ENCODE data around the gene TEPSIN. TPM values are rescaled to one million over a fixed set of nuclear protein-coding genes. Genes with fewer than 3 reads are reported as not detected.

TEPSIN gene
- total and polyA plus RNA-seq, 4 donors: 3.2 to 22.9 (median 10.7) TPM

GRCh38 chr17:81263371-81264181 is 24.7 kb upstream of the TEPSIN start:
- WGBS: 95% methylated on average over 40 of the region's 40 CpGs
- Histone ChIP-seq H3K9ac (ENCODE audit: low read depth in 1 of 2, low read length in 2 of 2) (no peak overlapping the region), H3K4me1 (ENCODE audit: control insufficient read depth in 4 of 4, insufficient read depth in 4 of 4, low read length in 3 of 4) (no peaks in the 10 kb centered on the region), H3K36me3 (ENCODE audit: control insufficient read depth in 4 of 4, insufficient read depth in 3 of 4, low read depth in 1 of 4, low read length in 3 of 4) (peaks cover 23 to 80% (median 34%) of the 10 kb centered on the region in 4 donors), H3K9me3 (ENCODE audit: control insufficient read depth in 4 of 4, low read length in 3 of 4) (no peaks in the 10 kb centered on the region), H3K4me3 (ENCODE audit: low read depth in 1 of 3, low read length in 3 of 3) (no peak overlapping the region), H3K27ac (ENCODE audit: low read depth in 1 of 2, low read length in 2 of 2) (no peak overlapping the region), H3K27me3 (ENCODE audit: control insufficient read depth in 4 of 4, insufficient read depth in 4 of 4, low read length in 3 of 4) (no peaks in the 10 kb centered on the region)
- no peak for DNase-seq (ENCODE audit: low spot score)
- TF ChIP-seq FOXA1 (IDR thresholded peaks at IDR 0.05) (no peak), RAD21 (IDR thresholded peaks at IDR 0.05) (no peak), YY1 (IDR thresholded peaks at IDR 0.05) (no peak)

- H3K36me3 ChIP-seq (ENCODE audit: control insufficient read depth in 4 of 4, insufficient read depth in 3 of 4, low read depth in 1 of 4, low read length in 3 of 4): peaks cover 13 to 83% (median 35%) of the 10 kb centered on the region in 4 donors
- no peak for DNase-seq (ENCODE audit: low spot score)
- no peak overlapping the region for H3K9ac ChIP-seq (ENCODE audit: low read depth in 1 of 2, low read length in 2 of 2)
- WGBS: 96% methylated on average over 36 of the region's 36 CpGs
- no peaks in the 10 kb centered on the region for H3K4me1 ChIP-seq (ENCODE audit: control insufficient read depth in 4 of 4, insufficient read depth in 4 of 4, low read length in 3 of 4)
- H3K4me3 ChIP-seq (ENCODE audit: low read depth in 1 of 3, low read length in 3 of 3): no peak overlapping the region
- H3K9me3 ChIP-seq (ENCODE audit: control insufficient read depth in 4 of 4, low read length in 3 of 4): no peaks in the 10 kb centered on the region
- no peak for TF ChIP-seq RXRA (IDR thresholded peaks at IDR 0.05)
- no peak for TF ChIP-seq FOXA2 (IDR thresholded peaks at IDR 0.05)
- TF ChIP-seq HNF4G (IDR thresholded peaks at IDR 0.05): no peak
- no peak for TF ChIP-seq EGR1 (IDR thresholded peaks at IDR 0.05; ENCODE audit: low read depth in 2 of 2)
- TF ChIP-seq FOXA1 (IDR thresholded peaks at IDR 0.05): no peak
- TF ChIP-seq RAD21 (IDR thresholded peaks at IDR 0.05): no peak
- no peak for TF ChIP-seq ZBTB33 (IDR thresholded peaks at IDR 0.05)
- TF ChIP-seq NR2F2 (IDR thresholded peaks at IDR 0.05): no peak
- no peak for TF ChIP-seq TAF1 (conservative IDR thresholded peaks at IDR 0.05)
- no peak for TF ChIP-seq CTCF (IDR thresholded peaks at IDR 0.05; ENCODE audit: low read depth, low read length, missing input control)
- H3K27me3 ChIP-seq (ENCODE audit: control insufficient read depth in 4 of 4, insufficient read depth in 4 of 4, low read length in 3 of 4): no peaks in the 10 kb centered on the region
- no peak overlapping the region for H3K27ac ChIP-seq (ENCODE audit: low read depth in 1 of 2, low read length in 2 of 2)
Observed at GRCh38 chr17:81261582-81262336, 22.9 kb upstream of the TEPSIN start.

- H3K36me3 ChIP-seq (ENCODE audit: control insufficient read depth in 4 of 4, insufficient read depth in 3 of 4, low read depth in 1 of 4, low read length in 3 of 4): peaks cover 16 to 80% (median 34%) of the 10 kb centered on the region in 4 donors
- no peak for DNase-seq (ENCODE audit: low spot score)
- WGBS: 96% methylated on average over 18 of the region's 18 CpGs
- H3K4me3 ChIP-seq (ENCODE audit: low read depth in 1 of 3, low read length in 3 of 3): no peak overlapping the region
- H3K9me3 ChIP-seq (ENCODE audit: control insufficient read depth in 4 of 4, low read length in 3 of 4): no peaks in the 10 kb centered on the region
- no peaks in the 10 kb centered on the region for H3K4me1 ChIP-seq (ENCODE audit: control insufficient read depth in 4 of 4, insufficient read depth in 4 of 4, low read length in 3 of 4)
- no peak for TF ChIP-seq CTCF (IDR thresholded peaks at IDR 0.05; ENCODE audit: low read depth, low read length, missing input control)
- no peak for TF ChIP-seq RXRA (IDR thresholded peaks at IDR 0.05)
- TF ChIP-seq REST (IDR thresholded peaks at IDR 0.05): no peak
- no peak for TF ChIP-seq NR2F2 (IDR thresholded peaks at IDR 0.05)
- TF ChIP-seq MAX (IDR thresholded peaks at IDR 0.05): no peak
- TF ChIP-seq SP1 (IDR thresholded peaks at IDR 0.05): no peak
- no peak for TF ChIP-seq ATF3 (IDR thresholded peaks at IDR 0.05)
- no peak overlapping the region for H3K9ac ChIP-seq (ENCODE audit: low read depth in 1 of 2, low read length in 2 of 2)
- H3K27ac ChIP-seq (ENCODE audit: low read depth in 1 of 2, low read length in 2 of 2): no peak overlapping the region
- no peaks in the 10 kb centered on the region for H3K27me3 ChIP-seq (ENCODE audit: control insufficient read depth in 4 of 4, insufficient read depth in 4 of 4, low read length in 3 of 4)
Observed at GRCh38 chr17:81261096-81261495, 22.2 kb upstream of the TEPSIN start.
